GM18511 (cell line): ENCODE data around the gene AHNAK2.
"Not testable (repeated sequence)": the region's sequence is repeated elsewhere in the genome, so short reads cannot be mapped to it uniquely, and the experiment has no call there.

ENCODE experiments used
- ATAC-seq: cut with Tn5 transposase; IDR thresholded peaks from one replicate; pipeline ENCODE4 v1.9.1; 2021; ENCODE audit warnings: mild to moderate bottlenecking, moderate library complexity; ENCODE audit not compliant: unreplicated experiment

The AHNAK2 gene

DNA sequence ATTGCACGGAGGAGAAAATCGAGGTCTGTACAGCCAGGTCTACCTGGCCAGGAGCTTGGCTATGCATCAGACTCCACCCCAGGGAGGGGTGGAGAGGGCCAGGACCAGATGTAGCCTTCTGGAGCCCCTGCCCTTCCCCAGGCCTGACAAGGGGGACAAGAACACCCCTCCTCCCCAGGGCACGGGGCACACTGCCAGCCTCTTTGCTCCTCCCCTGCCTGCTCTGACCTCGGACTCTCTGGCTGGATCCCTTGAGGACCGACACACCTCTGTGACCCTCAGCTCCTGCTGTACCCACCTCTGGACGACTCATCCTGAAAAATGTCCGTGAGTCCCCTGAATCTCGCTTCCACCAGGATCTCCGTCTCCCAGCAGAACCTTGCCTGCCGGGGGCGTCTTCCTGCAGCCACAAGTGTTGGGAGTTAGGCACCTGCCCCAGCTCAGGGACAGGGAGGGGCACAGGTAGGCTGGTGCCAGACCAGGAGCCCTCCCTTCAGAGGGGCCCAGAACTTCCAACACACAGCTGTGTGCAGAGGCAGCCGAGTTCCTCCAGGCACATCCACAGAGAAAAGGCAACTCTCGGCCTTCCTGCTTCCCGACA, 21.8 kb downstream of the AHNAK2 start:
- ATAC-seq: no peak

DNA sequence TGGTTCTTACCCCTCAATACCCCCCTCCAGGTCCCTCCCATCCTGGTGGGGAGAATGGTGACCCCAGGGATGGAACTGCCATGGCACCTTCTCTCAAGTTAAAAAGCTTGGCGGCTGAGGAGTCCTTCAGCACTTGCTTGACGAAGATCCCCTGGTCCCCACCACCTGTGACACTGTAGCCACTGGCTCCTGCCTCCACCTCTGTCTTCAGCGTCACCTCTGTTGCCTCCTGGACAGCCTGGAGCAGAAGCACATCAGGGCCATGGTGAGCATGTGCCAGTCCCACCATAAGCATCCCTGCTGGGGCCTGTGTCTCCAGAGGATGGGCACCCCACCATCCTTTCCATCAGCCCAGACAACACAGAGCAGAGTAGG, 22.8 kb downstream of the AHNAK2 start:
- no peak for ATAC-seq

DNA sequence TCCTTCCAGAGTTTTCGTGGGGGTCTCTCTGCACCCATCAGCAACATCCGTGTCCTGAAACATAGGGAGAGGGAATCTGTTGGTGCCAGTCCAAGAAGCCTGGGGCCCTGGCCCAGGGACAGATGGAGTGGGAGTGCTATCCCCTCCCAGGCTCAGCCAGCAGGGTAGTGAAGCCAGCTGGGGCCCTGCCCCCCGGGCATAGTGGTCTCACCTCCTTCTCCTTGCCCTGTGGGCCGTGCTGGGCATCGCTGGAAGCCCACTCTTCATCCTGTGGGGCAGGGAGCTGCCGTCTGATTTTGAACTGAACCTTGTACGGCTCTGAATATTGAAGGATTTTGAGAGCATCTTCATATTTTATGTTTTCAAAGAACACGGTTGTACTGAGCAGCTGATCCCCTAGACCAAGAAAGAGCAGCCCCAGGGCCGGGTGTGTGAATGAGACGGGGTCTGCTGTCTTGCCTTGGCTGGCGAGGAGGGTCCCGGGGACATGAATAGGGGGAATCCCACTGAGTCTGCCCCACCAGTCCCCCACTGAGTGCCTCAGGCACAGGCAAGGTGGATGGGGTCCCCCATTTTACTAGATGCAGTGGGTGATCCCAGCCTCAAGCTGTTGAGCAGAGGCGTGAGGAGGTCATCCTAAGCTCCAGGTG, 23.3 kb downstream of the AHNAK2 start:
- ATAC-seq: no peak

DNA sequence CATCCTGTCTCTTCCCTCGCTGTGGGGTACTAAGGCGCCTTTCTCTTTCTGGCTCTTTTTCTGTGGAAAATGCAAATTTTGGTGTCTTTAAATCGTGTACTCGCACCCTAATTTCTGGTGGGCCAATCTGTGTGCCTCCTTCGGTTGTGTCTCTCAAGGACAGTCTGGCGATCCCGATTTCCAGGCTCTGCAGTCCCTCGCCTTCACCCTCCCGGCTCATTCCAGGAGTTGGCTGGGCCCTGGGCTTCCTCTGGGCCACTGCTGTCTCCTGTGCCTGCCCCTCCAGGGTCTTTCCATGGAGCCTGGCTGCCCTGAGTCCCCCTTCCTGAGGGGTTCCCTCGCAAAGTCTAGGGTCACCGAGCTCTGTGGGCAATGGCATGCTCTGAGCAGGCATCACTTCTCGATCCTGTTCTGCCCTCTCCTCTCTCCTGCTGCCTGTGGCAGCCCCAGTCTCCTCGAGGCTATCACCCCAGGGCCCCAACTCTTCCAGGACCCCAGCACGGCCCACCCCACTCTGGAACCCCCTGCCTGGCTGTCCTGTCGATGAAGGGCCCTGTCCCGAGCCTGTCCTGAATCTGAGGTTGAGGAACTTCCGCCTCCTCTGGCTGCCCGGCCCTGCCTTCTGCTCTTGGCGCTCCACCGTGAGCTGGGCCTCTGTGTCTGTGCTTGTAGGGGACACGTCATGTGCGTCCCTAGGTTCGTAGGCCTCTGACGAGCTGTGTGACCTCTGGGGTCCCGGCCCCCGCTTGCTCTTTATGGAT, 24.1 kb downstream of the AHNAK2 start:
- no peak for ATAC-seq

DNA sequence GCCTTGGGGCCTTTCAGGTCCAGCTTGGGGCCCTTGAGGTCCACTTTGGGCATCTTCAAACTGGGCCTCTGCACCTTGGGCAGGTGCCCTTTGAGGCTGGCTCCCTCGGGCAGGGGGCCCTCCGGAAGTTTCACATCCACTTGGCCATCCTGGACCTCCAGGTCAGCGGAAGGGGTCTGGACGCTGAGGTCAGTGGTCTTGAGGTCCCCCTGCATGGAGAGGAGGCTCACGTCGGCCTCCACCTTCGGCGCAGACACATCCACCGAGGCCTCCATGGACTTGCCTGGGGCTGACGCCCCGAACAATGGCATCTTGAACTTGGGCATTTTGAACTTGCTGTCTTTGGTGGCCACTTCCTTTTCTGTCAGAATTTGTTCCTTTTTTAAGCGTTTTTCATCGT, 25.1 kb downstream of the AHNAK2 start:
- no peak for ATAC-seq

DNA sequence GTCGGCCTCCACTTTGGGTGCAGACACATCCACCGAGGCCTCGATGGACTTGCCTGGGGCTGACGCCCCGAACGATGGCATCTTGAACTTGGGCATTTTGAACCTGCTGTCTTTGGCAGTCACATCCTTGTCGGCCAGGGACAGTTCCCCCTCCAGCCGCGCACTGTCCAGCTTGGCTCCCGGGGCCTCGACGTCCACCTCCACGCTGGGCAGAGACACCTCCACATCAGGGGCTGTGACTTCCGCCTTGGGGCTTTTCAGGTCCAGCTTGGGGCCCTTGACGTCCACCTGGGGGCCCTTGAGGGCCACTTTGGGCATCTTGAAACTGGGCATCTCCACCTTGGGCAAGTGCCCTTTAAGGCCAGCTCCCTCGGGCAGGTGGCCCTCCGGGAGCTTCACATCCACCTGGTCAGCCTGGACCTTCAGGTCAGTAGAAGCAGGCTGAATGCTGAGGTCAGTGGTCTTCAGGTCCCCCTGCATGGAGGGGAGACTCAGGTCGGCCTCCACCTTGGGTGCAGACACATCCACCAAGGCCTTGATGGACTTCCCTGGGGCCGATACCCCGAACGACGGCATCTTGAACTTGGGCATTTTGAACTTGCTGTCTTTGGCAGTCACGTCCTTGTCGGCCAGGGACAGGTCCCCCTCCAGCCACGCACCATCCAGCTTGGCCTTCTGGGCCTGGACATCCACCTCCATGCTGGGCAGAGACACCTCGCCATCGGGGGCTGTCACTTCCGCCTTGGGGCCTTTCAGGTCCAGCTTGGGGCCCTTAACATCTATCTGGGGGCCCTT, 26.1 kb downstream of the AHNAK2 start:
- not testable (repeated sequence) for ATAC-seq

DNA sequence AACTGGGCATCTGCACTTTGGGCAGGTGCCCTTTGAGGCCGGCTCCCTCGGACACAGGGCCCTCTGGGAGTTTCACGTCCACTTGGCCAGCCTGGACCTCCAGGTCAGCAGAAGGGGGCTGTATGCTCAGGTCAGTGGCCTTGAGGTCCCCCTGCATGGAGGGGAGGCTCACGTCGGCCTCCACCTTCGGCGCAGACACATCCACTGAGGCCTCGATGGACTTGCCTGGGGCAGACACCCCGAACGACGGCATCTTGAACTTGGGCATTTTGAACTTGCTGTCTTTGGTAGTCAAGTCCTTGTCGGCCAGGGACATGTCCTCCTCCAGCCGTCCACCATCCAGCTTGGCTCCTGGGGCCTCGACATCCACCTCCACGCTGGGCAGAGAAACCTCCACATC, 27.5 kb downstream of the AHNAK2 start:
- ATAC-seq: not testable (repeated sequence)

DNA sequence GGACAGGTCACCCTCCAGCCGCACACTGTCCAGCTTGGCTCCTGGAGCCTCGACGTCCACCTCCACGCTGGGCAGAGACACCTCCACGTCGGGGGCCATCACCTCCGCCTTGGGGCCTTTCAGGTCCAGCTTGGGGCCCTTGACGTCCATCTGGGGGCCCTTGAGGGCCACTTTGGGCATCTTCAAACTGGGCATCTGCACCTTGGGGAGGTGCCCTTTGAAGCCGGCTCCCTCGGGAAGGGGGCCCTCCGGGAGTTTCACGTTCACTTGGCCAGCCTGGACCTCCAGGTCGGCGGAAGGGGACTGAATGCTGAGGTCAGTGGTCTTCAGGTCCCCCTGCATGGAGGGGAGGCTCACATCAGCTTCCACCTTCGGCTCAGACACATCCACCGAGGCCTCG, 28.2 kb downstream of the AHNAK2 start:
- ATAC-seq: no peak

DNA sequence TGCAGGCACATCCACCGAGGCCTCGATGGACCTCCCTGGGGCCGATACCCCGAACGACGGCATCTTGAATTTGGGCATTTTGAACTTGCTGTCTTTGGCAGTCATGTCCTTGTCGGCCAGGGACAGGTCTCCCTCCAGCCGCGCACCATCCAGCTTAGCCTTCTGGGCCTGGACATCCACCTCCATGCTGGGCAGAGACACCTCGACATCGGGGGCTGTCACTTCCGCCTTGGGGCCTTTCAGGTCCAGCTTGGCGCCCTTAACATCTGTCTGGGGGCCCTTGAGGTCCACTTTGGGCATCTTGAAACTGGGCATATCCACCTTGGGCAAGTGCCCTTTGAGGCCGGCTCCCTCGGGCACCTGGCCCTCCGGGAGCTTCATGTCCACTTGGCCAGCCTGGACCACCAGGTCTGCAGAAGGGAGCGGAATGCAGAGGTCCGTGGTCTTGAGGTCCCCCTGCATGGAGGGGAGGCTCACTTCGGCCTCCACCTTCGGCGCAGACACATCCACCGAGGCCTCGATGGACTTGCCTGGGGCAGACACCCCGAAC, 28.7 kb downstream of the AHNAK2 start:
- ATAC-seq: not testable (repeated sequence)

DNA sequence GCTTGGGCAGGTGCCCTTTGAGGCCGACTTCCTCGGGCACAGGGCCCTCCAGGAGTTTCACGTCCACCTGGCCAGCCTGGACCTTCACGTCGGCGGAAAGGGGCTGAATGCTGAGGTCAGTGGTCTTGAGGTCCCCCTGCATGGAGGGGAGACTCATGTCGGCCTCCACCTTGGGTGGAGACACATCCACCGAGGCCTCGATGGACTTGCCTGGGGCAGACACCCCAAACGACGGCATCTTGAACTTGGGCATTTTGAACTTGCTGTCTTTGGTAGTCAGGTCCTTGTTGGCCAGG, 29.5 kb downstream of the AHNAK2 start:
- no peak for ATAC-seq

DNA sequence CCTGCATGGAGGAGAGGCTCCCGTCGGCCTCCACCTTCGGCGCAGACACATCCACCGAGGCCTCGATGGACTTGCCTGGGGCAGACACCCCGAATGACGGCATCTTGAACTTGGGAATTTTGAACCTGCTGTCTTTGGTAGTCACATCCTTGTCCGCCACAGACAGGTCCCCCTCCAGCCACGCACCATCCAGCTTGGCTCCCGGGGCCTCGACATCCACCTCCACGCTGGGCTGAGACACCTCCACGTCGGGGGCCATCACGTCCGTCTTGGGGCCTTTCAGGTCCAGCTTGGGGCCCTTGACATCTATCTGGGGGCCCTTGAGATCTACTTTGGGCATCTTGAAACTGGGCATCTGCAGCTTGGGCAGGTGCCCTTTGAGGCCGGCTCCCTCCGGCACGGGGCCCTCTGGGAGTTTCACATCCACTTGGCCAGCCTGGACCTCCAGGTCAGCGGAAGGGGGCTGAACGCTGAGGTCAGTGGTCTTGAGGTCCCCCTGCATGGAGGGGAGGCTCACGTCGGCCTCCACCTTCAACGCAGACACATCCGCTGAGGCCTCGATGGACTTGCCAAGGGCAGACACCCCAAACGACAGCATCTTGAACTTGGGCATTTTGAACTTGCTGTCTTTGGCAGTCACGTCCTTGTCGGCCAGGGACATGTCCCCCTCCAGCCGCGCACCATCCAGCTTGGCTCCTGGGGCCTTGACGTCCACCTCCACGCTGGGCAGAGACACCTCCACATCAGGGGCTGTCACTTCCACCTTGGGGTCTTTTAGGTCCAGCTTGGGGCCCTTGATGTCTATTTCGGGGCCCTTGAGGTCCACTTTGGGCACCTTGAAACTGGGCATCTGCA, 30.1 kb downstream of the AHNAK2 start:
- ATAC-seq: not testable (repeated sequence)

DNA sequence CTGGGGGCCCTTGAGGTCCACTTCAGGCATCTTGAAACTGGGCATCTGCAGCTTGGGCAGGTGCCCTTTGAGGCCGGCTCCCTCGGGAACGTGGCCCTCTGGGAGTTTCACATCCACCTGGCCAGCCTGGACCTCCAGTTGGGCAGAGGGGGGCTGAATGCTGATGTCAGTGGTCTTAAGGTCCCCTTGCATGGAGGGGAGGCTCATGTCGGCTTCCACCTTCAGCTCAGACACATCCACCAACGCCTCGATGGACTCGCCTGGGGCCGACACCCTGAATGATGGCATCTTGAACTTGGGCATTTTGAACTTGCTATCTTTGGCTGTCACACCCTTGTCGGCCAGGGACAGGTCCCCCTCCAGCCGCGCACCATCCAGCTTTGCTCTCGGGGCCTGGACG, 31.0 kb downstream of the AHNAK2 start:
- ATAC-seq: not testable (repeated sequence)

DNA sequence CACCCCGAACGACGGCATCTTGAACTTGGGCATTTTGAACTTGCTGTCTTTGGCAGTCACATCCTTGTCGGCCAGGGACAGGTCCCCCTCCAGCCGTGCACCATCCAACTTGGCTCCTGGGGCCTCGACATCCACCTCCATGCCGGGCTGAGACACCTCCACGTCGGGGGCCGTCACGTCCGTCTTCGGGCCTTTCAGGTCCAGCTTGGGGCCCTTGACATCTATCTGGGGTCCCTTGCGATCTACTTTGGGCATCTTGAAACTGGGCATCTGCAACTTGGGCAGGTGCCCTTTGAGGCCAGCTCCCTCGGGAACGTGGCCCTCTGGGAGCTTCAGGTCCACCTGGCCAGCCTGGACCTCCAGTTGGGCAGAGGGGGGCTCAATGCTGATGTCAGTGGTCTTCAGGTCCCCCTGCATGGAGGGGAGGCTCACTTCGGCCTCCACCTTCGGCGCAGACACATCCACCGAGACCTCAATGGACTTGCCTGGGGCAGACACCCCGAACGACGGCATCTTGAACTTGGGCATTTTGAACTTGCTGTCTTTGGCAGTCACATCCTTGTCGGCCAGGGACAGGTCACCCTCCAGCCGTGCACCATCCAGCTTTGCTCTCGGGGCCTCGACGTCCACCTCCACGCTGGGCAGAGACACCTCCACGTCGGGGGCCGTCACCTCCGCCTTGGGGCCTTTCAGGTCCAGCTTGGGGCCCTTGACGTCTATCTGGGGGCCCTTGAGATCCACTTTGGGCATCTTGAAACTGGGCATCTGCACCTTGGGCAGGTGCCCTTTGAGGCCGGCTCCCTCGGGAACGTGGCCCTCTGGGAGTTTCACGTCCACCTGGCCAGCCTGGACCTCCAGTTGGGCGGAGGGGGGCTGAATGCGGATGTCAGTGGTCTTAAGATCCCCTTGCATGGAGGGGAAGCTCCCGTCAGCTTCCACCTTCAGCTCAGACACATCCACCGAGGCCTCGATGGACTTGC, 31.9 kb downstream of the AHNAK2 start:
- ATAC-seq: not testable (repeated sequence)

DNA sequence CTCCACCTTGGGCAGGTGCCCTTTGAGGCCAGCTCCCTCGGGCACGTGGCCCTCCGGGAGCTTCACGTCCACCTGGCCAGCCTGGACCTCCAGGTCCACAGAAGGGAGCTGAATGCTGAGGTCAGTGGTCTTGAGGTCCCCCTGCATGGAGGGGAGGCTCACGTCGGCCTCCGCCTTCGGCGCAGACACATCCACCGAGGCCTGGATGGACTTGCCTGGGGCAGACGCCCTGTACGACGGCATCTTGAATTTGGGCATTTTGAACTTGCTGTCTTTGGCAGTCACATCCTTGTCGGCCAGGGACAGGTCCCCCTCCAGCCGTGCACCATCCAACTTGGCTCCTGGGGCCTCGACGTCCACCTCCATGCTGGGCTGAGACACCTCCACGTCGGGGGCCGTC, 32.9 kb downstream of the AHNAK2 start:
- ATAC-seq: not testable (repeated sequence)

DNA sequence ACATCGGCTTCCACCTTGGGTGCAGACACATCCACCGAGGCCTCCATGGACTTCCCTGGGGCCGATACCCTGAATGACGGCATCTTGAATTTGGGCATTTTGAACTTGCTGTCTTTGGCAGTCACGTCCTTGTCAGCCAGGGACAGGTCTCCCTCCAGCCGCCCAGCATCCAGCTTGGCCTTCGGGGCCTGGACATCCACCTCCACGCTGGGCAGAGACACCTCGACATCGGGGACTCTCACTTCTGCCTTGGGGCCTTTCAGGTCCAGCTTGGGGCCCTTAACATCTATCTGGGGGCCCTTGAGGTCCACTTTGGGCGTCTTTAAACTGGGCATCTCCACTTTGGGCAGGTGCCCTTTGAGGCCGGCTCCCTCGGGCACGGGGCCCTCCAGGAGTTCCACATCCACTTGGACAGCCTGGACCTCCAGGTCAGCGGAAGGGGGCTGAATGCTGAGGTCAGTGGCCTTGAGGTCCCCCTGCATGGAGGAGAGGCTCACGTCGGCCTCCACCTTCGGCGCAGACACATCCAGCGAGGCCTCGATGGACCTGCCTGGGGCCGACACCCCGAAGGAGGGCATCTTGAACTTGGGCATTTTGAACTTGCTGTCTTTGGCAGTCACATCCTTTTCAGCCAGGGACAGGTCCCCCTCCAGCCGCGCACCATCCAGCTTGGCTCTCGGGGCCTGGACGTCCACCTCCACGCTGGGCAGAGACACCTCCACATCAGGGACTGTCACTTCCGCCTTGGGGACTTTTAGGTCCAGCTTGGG, 33.6 kb downstream of the AHNAK2 start:
- ATAC-seq: not testable (repeated sequence)

DNA sequence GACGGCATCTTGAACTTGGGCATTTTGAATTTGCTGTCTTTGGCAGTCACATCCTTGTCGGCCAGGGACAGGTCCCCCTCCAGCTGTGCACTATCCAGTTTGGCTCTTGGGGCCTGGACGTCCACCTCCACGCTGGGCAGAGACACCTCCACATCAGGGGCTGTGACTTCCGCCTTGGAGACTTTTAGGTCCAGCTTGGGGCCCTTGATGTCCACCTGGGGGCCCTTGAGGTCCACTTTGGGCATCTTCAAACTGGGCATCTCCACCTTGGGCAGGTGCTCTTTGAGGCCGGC, 34.2 kb downstream of the AHNAK2 start:
- not testable (repeated sequence) for ATAC-seq

DNA sequence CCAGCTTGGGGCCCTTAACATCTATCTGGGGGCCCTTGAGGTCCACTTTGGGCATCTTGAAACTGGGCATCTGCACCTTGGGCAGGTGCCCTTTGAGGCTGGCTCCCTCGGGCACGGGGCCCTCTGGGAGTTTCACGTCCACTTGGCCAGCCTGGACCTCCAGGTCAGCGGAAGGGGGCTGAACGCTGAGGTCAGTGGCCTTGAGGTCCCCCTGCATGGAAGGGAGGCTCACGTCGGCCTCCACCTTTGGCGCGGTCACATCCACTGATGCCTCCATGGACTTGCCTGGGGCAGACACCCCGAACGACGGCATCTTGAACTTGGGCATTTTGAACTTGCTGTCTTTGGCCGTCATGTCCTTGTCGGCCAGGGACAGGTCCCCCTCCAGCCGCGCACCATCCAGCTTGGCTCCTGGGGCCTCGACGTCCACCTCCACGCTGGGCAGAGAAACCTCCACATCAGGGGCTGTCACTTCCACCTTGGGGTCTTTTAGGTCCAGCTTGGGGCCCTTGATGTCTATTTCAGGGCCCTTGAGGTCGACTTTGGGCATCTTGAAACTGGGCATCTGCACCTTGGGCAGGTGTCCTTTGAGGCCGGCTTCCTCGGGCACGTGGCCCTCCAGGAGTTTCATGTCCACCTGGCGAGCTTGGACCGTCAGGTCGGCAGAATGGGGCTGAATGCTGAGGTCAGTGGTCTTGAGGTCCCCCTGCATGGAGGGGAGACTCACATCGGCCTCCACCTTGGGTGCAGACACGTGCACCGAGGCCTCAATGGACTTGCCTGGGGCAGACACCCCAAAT, 34.8 kb downstream of the AHNAK2 start:
- not testable (repeated sequence) for ATAC-seq

DNA sequence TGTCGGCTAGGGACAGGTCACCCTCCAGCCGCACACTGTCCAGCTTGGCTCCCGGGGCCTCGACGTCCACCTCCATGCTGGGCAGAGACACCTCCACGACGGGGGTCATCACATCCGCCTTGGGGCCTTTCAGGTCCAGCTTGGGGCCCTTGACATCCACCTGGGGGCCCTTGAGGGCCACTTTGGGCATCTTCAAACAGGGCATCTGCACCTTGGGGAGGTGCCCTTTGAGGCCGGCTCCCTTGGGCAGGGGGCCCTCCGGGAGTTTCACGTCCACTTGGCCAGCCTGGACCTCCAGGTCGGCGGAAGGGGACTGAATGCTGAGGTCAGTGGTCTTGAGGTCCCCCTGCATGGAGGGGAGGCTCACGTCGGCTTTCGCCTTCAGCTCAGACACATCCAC, 35.6 kb downstream of the AHNAK2 start:
- no peak for ATAC-seq
